HCT116 (cell line): Measurements from ENCODE around the gene PSRC1.

Experiments
- CEBPB ChIP-seq: IDR thresholded peaks from 2 replicates; pipeline ENCODE4 v1.6.1; 2012; ENCODE audit warnings: low read depth
- CTCF ChIP-seq, 3 experiments: fragments of 200-600 bp in 1 of 3; sonication (generic) in 1 of 3; IDR thresholded peaks in 2 of 3; conservative IDR thresholded peaks in 1 of 3; 2 replicates each; pipeline ENCODE4 v1.5.1; 2012 to 2017; ENCODE audit warnings: low read depth in 2 of 3, low read length in 2 of 3, antibody characterized with exemption in 1 of 3, borderline replicate concordance in 1 of 3, control low read depth in 1 of 3, mild to moderate bottlenecking in 1 of 3, mixed read lengths in 1 of 3, mixed run types in 1 of 3, moderate library complexity in 1 of 3; ENCODE audit not compliant: insufficient read depth in 1 of 3
- EZH2 ChIP-seq: fragments of 200-600 bp; sonication (generic); IDR thresholded peaks from 2 replicates; pipeline ENCODE4 v1.6.1; 2017; ENCODE audit warnings: antibody characterized with exemption, mixed run types
- FOSL1 ChIP-seq: IDR thresholded peaks from 2 replicates; pipeline ENCODE4 v1.6.1; 2012; ENCODE audit warnings: low read depth
- MAX ChIP-seq: IDR thresholded peaks from 2 replicates; pipeline ENCODE4 v1.6.1; 2012
- POLR2AphosphoS5 ChIP-seq: IDR thresholded peaks from 2 replicates; pipeline ENCODE4 v1.6.1; 2011; ENCODE audit warnings: mild to moderate bottlenecking, low read depth, low read length, moderate library complexity
- REST ChIP-seq: IDR thresholded peaks from 2 replicates; pipeline ENCODE4 v1.6.1; 2012; ENCODE audit warnings: low read depth
- ZNF274 ChIP-seq: fragments of 200-500 bp; sonication (Bioruptor generic); IDR thresholded peaks from 2 replicates; pipeline ENCODE4 v1.6.1; 2014; ENCODE audit warnings: mild to moderate bottlenecking, low read depth, low read length, inconsistent platforms

GRCh38 chr1:109252167-109252892 lies 30.6 kb downstream of the PSRC1 start:
- TF ChIP-seq CTCF (IDR thresholded peaks at IDR 0.05 in 2 of 3, conservative IDR thresholded peaks at IDR 0.05 in 1 of 3; ENCODE audit: borderline replicate concordance in 1 of 3, insufficient read depth in 1 of 3, low read depth in 2 of 3, low read length in 2 of 3): no peak
- no peak for TF ChIP-seq EZH2
- no peak for TF ChIP-seq MAX
- TF ChIP-seq CEBPB: no peak
- TF ChIP-seq POLR2AphosphoS5: no peak
- no peak for TF ChIP-seq FOSL1
- no peak for TF ChIP-seq REST
- TF ChIP-seq ZNF274: no peak
